Large intestine (tissue), 3 donors: ENCODE data around the gene DLG5. TPM values are rescaled to one million over a fixed set of nuclear protein-coding genes. Genes with fewer than 3 reads are reported as not detected.

Experiments used
- DNase-seq, 2 donors: peaks; one replicate each; pipeline versions ENCODE4 v3.0.0 to v3.0.0-alpha.2; 2013
- H3K27ac ChIP-seq: one replicate; pipeline ENCODE4 v1.5.1; 2013; ENCODE audit warnings: low read length
- H3K27me3 ChIP-seq: 2 replicates; pipeline ENCODE4 v1.6.1; 2013; ENCODE audit warnings: low read length; ENCODE audit not compliant: control insufficient read depth, insufficient read depth
- H3K36me3 ChIP-seq: 2 replicates; pipeline ENCODE4 v1.6.1; 2013; ENCODE audit warnings: low read length; ENCODE audit not compliant: control insufficient read depth, insufficient read depth
- H3K4me1 ChIP-seq: one replicate; pipeline ENCODE4 v1.6.1; 2013; ENCODE audit warnings: low read length; ENCODE audit not compliant: control insufficient read depth, insufficient read depth
- H3K4me3 ChIP-seq: one replicate; pipeline ENCODE4 v1.5.1; 2013; ENCODE audit warnings: low read length
- H3K9me3 ChIP-seq: one replicate; pipeline ENCODE4 v1.6.1; 2013; ENCODE audit warnings: mild to moderate bottlenecking, low read depth, low read length, moderate library complexity; ENCODE audit not compliant: control insufficient read depth
- WGBS: methylation state at CpG from one replicate; pipeline ENCODE4 v1.1.5; 2013; ENCODE audit warnings: low lambda C conversion rate; ENCODE audit not compliant: insufficient coverage; 5-methylcytosine and 5-hydroxymethylcytosine counted together
- polyA plus RNA-seq: library from polyadenylated mRNA; unstranded; fragments of 120-200 nt; gene quantifications from one replicate; pipeline ENCODE4 v1.2.1, GENCODE V29; 2013

The DLG5 gene
- polyA plus RNA-seq, 1 donor, result 34.4 TPM

DNA sequence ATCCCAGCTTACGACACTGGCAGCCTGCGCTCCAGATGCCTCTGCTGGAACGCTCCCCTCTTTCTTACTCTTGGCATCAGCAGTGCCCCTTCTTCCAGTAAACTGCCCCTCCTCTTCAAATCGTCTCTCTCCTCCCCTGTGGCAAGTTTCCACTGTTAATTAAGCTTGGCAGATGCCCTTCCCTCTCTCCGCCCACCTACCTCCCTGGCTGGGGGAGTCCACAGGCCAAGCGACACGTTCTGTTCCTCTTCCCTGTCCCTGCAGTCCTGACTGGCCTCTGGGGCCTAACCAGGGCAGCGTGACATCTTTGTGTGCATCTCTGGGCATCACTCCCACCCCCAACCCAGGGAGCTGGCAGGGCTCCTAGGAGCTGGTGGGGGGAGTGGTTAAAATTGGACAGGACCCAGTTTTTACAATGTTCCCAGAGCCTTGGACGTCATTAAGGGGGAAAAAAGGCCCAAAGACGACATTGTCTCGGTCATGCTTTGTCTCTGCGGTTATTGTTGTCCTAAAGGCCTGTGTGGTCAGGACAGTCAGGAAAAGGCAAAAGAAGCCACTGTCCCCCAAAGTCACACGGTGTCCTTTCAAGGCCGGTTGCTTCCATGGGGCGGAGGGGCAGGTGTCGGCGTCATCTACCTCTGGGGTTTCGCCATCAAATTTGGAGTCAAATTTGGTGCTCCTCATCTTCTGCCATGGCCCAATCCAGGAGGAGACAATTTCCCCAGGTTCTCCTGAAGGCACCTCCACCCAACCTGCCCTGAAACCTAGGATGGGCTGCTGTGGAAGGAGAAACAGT, 54.2 kb downstream of the DLG5 start:
- no peaks in the 10 kb centered on the region for H3K9me3 ChIP-seq
- H3K36me3 ChIP-seq, result peaks cover 16% of the 10 kb centered on the region
- DNase-seq, result no peak
- H3K4me1 ChIP-seq, result peaks cover 12% of the 10 kb centered on the region
- no peaks in the 10 kb centered on the region for H3K27me3 ChIP-seq
- H3K4me3 ChIP-seq, result no peak overlapping the region
- H3K27ac ChIP-seq, result peak overlapping the region; percentile 13
- 80% methylated on average over 1 of the region's 18 CpGs for WGBS

GRCh38 chr10:77869626-77870420, 56.7 kb downstream of the DLG5 start:
- peaks cover 35% of the 10 kb centered on the region for H3K36me3 ChIP-seq
- no peaks in the 10 kb centered on the region for H3K9me3 ChIP-seq
- peaks cover 24% of the 10 kb centered on the region for H3K4me1 ChIP-seq
- no peaks in the 10 kb centered on the region for H3K27me3 ChIP-seq
- DNase-seq, result no peak
- no CpG with 5 or more reads among the region's 4 CpGs for WGBS
- no peak overlapping the region for H3K27ac ChIP-seq
- H3K4me3 ChIP-seq, result no peak overlapping the region

GRCh38 chr10:77868523-77868922, 58.0 kb downstream of the DLG5 start:
- no CpG with 5 or more reads among the region's 3 CpGs for WGBS
- H3K4me1 ChIP-seq, result peaks cover 16% of the 10 kb centered on the region
- no peak overlapping the region for H3K27ac ChIP-seq
- no peaks in the 10 kb centered on the region for H3K27me3 ChIP-seq
- peaks cover 39% of the 10 kb centered on the region for H3K36me3 ChIP-seq
- H3K4me3 ChIP-seq, result no peak overlapping the region
- H3K9me3 ChIP-seq, result no peaks in the 10 kb centered on the region
- no peak for DNase-seq

DNA sequence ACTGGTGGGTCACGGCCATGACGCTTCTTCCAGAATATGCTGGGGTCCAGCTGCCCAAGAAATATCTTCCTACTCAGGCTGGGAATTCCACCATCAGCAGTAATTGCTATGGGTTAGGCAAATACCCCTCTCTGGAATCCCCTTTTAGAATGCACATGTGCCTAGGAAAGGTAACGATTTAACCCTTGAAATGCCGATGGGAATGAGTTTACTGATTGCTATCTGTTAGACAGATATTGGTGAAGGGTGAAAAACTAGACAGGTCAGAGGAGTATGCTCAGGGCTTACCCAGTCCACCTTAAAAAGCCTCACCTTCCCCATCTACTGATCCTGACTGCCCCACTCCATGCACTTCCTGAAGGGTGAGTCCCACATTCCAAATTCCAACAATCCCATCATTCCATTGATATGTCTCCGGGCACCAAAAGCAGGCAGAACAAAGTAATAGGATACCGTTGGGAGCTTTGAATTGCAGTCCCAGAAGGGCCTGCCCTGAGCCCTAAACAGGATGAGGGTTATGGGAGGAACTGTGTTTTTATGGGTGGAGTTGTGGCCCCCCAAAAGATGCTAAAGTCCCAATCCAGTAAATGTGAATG, 59.3 kb downstream of the DLG5 start:
- Histone ChIP-seq H3K27me3 (no peaks in the 10 kb centered on the region), H3K4me3 (no peak overlapping the region), H3K36me3 (peaks cover 42% of the 10 kb centered on the region), H3K27ac (no peak overlapping the region), H3K4me1 (peaks cover 12% of the 10 kb centered on the region), H3K9me3 (no peaks in the 10 kb centered on the region)
- no peak for DNase-seq
- WGBS, result 80% methylated on average over 1 of the region's 6 CpGs

DNA sequence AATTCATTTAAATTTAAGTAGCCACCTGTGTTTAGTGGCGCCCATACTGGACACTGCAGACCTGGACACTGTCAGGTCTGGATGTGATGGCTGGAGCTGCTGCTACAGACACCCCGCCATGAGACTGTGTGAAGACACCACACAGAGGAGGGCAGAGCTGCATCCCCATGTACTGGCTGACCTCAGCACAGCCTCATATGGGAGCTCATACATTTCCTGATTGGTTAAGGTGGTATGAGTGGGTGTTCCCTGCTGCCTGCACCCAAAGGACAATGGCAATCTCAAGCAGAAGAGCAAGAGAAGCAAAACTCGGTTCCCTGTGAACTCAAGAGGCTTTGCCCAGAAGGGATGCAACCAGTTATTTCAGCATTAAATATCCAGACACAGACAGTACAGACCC, 60.0 kb downstream of the DLG5 start:
- Histone ChIP-seq H3K9me3 (no peaks in the 10 kb centered on the region), H3K27ac (no peak overlapping the region), H3K4me1 (peaks cover 12% of the 10 kb centered on the region), H3K36me3 (peaks cover 39% of the 10 kb centered on the region), H3K27me3 (no peaks in the 10 kb centered on the region), H3K4me3 (no peak overlapping the region)
- no CpG with 5 or more reads among the region's 3 CpGs for WGBS
- DNase-seq, result no peak

DNA sequence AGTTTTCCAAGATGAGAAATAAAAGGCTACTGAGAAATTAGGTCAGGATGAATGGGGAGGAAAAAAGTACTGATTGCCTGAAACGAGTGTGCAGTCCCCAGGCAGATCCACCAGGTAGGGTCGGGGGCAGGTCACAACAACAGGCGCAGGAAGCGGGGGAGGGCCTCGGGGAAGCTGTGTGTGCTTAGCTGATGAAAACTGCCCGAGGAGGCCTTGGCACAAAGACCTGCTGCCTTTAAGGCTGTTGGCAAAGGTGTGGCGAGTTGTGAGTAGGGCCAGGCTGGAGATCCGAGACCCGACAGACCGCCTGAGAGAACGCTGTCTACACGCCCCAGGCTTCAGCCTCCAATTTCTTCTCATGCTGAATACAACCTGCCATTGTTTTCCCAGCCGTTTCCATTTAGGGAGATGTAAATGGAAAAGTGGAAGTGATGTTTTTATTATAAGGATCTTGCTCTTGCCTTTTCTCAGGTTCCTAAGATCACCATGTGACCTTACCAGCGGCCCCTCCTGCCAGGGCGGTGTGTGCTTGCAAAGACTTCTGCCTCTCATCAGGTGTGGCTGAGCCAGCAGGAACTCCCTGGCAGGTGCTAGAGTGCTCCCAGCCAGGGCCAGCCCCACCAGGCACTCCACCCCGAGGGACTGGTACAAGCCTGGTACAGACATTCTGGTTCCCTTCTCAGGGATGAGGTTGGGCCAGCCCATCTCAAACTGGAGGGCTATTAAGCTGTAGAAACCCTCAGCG, 60.8 kb downstream of the DLG5 start:
- DNase-seq, result no peak
- peak overlapping the region; percentile 23 for H3K27ac ChIP-seq

GRCh38 chr10:77864151-77864851, 62.3 kb downstream of the DLG5 start:
- H3K4me3 ChIP-seq, result no peak overlapping the region
- no peak overlapping the region for H3K27ac ChIP-seq
- no peaks in the 10 kb centered on the region for H3K27me3 ChIP-seq
- H3K9me3 ChIP-seq, result no peaks in the 10 kb centered on the region
- no peak for DNase-seq
- peaks cover 47% of the 10 kb centered on the region for H3K36me3 ChIP-seq
- 90% methylated on average over 2 of the region's 11 CpGs for WGBS
- H3K4me1 ChIP-seq, result peaks cover 12% of the 10 kb centered on the region

More for the DNA sequence above, 60.8 kb downstream of the DLG5 start:
- H3K36me3 ChIP-seq, result peaks cover 39% of the 10 kb centered on the region
- no peaks in the 10 kb centered on the region for H3K9me3 ChIP-seq
- WGBS, result no CpG with 5 or more reads among the region's 17 CpGs
- peaks cover 12% of the 10 kb centered on the region for H3K4me1 ChIP-seq
- no peak overlapping the region for H3K4me3 ChIP-seq
- no peaks in the 10 kb centered on the region for H3K27me3 ChIP-seq

DNA sequence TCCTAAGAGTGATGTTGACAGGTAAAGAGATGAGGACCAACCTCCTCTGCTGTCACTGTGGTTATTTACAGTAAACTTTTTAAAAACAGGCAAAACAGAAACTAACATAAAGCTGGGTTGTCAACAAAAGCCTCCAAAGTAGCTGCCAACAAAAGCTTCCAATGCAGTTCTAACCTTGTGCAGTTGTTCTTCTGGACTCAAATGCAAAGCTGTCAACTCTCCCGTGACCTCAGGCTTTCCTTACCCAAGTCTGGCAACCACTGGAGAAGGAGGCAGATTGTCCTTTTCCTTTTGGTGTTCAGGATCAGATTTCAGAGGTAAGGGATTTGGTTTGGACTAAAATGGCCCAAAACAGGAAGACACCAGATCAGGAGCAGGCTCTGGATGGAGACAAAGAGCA, 63.1 kb downstream of the DLG5 start:
- Histone ChIP-seq H3K4me3 (no peak overlapping the region), H3K36me3 (peaks cover 47% of the 10 kb centered on the region), H3K9me3 (no peaks in the 10 kb centered on the region), H3K27me3 (no peaks in the 10 kb centered on the region), H3K4me1 (peaks cover 12% of the 10 kb centered on the region), H3K27ac (no peak overlapping the region)
- 100% methylated on average over 1 of the region's 1 CpG for WGBS
- DNase-seq, result no peak

DNA sequence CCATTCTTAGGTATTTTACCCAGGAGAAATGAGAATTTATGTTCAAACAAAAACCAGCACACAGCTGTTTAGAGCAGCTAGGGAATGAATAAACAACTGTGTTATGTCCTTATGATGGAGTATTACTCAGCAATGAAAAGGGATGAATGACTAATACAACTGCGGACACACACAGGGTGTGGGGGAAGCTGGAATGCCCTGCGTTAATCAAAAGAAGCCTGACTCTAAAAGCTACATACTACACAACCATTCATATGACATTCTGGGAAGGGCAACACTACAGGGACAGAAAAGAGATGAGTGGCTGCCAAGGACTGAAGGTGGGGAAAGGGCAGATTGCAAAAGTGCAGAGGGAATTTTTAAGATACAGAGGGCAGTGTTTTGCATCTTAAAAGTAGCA, 64.0 kb downstream of the DLG5 start:
- H3K9me3 ChIP-seq, result no peaks in the 10 kb centered on the region
- DNase-seq, result no peak
- WGBS, result no CpG with 5 or more reads among the region's 2 CpGs
- no peak overlapping the region for H3K4me3 ChIP-seq
- no peaks in the 10 kb centered on the region for H3K27me3 ChIP-seq
- peaks cover 12% of the 10 kb centered on the region for H3K4me1 ChIP-seq
- H3K36me3 ChIP-seq, result peaks cover 49% of the 10 kb centered on the region
- H3K27ac ChIP-seq, result no peak overlapping the region
